PFSK-1 (cell line): Measurements from ENCODE around the gene TXN.

ENCODE experiments used
- POLR2AphosphoS5 ChIP-seq: IDR thresholded peaks from 2 replicates; pipeline ENCODE4 v1.6.1; 2012; ENCODE audit warnings: low read depth, mild to moderate bottlenecking, control low read depth, low read length, moderate library complexity
- REST ChIP-seq, 2 experiments: IDR thresholded peaks; 2 replicates each; pipeline versions ENCODE4 v1.6.1 to v1.8.0; 2011 to 2012; ENCODE audit warnings: low read depth in 2 of 2, low read length in 2 of 2, control low read depth in 1 of 2, inconsistent platforms in 1 of 2, mild to moderate bottlenecking in 1 of 2, moderate library complexity in 1 of 2; ENCODE audit not compliant: insufficient read depth in 1 of 2
- SIN3A ChIP-seq: IDR thresholded peaks from 2 replicates; pipeline ENCODE4 v1.6.1; 2012; ENCODE audit warnings: mild to moderate bottlenecking, low read length, moderate library complexity, borderline replicate concordance; ENCODE audit not compliant: insufficient read depth
- TAF1 ChIP-seq: IDR thresholded peaks from 2 replicates; pipeline ENCODE4 v1.6.1; 2012; ENCODE audit warnings: low read length, control low read depth, borderline replicate concordance; ENCODE audit not compliant: insufficient read depth

- TF ChIP-seq POLR2AphosphoS5 (no peak), TAF1 (no peak), SIN3A (no peak), REST (IDR thresholded peaks at IDR 0.05; ENCODE audit: insufficient read depth in 1 of 2, low read depth in 2 of 2, low read length in 2 of 2) (no peak)
Observed at GRCh38 chr9:110261632-110262031, 5.3 kb upstream of the TXN start.
